Vagina (tissue), 2 donors: Measurements from ENCODE around the gene CAMKMT.

Experiments
- CTCF ChIP-seq, 3 experiments: fragments of 450-650 bp in 2 of 3; fragments of 200-600 bp in 1 of 3; sonication (generic) in 1 of 3; IDR thresholded peaks; one replicate each; pipeline ENCODE4 v1.5.1; 2017 to 2019; ENCODE audit warnings: antibody characterized with exemption in 3 of 3, mild to moderate bottlenecking in 2 of 3, moderate library complexity in 2 of 3
- POLR2A ChIP-seq, 2 donors: fragments of 450-650 bp; IDR thresholded peaks; one replicate each; pipeline ENCODE4 v1.6.1; 2017; ENCODE audit warnings: antibody characterized with exemption in 2 of 2, mild to moderate bottlenecking in 2 of 2, moderate library complexity in 2 of 2
- POLR2AphosphoS5 ChIP-seq, 2 donors: sonication (generic); formaldehyde crosslinking; IDR thresholded peaks; one replicate each; pipeline ENCODE4 v1.9.0; 2017; ENCODE audit warnings: antibody characterized with exemption in 2 of 2, mild to moderate bottlenecking in 2 of 2, low read depth in 1 of 2; ENCODE audit not compliant: insufficient read depth in 1 of 2

DNA sequence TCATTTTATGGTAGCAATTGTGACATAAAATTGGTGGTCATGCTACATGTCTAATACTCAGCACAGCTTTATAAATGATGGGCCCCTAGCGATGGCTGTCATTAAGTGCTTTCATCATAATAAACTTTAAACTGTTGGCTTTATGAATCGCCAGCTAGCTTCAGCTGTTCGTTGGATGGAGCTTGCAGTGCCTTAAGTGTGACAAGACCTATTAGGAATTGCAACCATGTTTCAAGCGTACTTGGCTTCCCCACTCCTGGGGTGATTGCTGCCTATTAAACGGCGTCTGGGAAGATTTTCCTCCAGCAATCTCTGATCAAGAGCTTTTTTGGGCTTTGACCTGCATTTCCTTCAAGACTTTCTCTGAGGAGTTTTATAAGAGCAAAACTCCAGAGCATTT, 415.3 kb downstream of the CAMKMT start:
- no peak for TF ChIP-seq CTCF (IDR thresholded peaks at IDR 0.05)
- no peak for TF ChIP-seq POLR2A (IDR thresholded peaks at IDR 0.05)
- TF ChIP-seq POLR2AphosphoS5 (IDR thresholded peaks at IDR 0.05; ENCODE audit: insufficient read depth in 1 of 2, low read depth in 1 of 2), result no peak
